Measurements from ENCODE around the gene SCML2. TPM values are rescaled to one million over a fixed set of nuclear protein-coding genes. Genes with fewer than 3 reads are reported as not detected.
"Not testable (repeated sequence)": the region's sequence is repeated elsewhere in the genome, so short reads cannot be mapped to it uniquely, and the experiment has no call there.

Gene SCML2
- total RNA-seq, 1 donor from 2014 or later, result 0.79 TPM

GRCh38 chrX:18255059-18255458 is 99.4 kb downstream of the SCML2 start:
- no peak for TF ChIP-seq CTCF (IDR thresholded peaks at IDR 0.05; ENCODE audit: insufficient read depth, low read length, severe bottlenecking)
- H3K36me3 ChIP-seq (ENCODE audit: control insufficient read depth, insufficient read depth, low read length), result no peaks in the 10 kb centered on the region
- H3K27me3 ChIP-seq (ENCODE audit: control insufficient read depth, insufficient read depth, low read length), result no peaks in the 10 kb centered on the region
- H3K4me3 ChIP-seq (ENCODE audit: low read depth, low read length), result no peak overlapping the region
- DNase-seq (ENCODE audit: low read depth) (no peak), FAIRE-seq (no peak)

- TF ChIP-seq CTCF (IDR thresholded peaks at IDR 0.05; ENCODE audit: insufficient read depth, low read length, severe bottlenecking), result no peak
- H3K36me3 ChIP-seq (ENCODE audit: control insufficient read depth, insufficient read depth, low read length), result no peaks in the 10 kb centered on the region
- H3K4me3 ChIP-seq (ENCODE audit: low read depth, low read length), result no peak overlapping the region
- FAIRE-seq (no peak), DNase-seq (ENCODE audit: low read depth) (peak; percentile 5)
- H3K27me3 ChIP-seq (ENCODE audit: control insufficient read depth, insufficient read depth, low read length), result no peaks in the 10 kb centered on the region
These were observed 101.7 kb downstream of the SCML2 start for GRCh38 chrX:18252644-18253359.

GRCh38 chrX:18229646-18230045 is 124.8 kb downstream of the SCML2 start:
- not testable (repeated sequence) for H3K27me3 ChIP-seq (ENCODE audit: control insufficient read depth, insufficient read depth, low read length); H3K36me3 ChIP-seq (ENCODE audit: control insufficient read depth, insufficient read depth, low read length); DNase-seq (ENCODE audit: low read depth); H3K4me3 ChIP-seq (ENCODE audit: low read depth, low read length)
- peak; percentile 77 for FAIRE-seq

- TF ChIP-seq CTCF (IDR thresholded peaks at IDR 0.05; ENCODE audit: insufficient read depth, low read length, severe bottlenecking), result no peak
- FAIRE-seq (peak; percentile 80), DNase-seq (ENCODE audit: low read depth) (no peak)
- H3K36me3 ChIP-seq (ENCODE audit: control insufficient read depth, insufficient read depth, low read length), result no peaks in the 10 kb centered on the region
- no peak overlapping the region for H3K4me3 ChIP-seq (ENCODE audit: low read depth, low read length)
- H3K27me3 ChIP-seq (ENCODE audit: control insufficient read depth, insufficient read depth, low read length), result no peaks in the 10 kb centered on the region
These were observed 126.4 kb downstream of the SCML2 start for GRCh38 chrX:18228069-18228468.

GRCh38 chrX:18227458-18227857 is 127.0 kb downstream of the SCML2 start:
- Histone ChIP-seq H3K36me3 (ENCODE audit: control insufficient read depth, insufficient read depth, low read length) (no peaks in the 10 kb centered on the region), H3K27me3 (ENCODE audit: control insufficient read depth, insufficient read depth, low read length) (no peaks in the 10 kb centered on the region), H3K4me3 (ENCODE audit: low read depth, low read length) (no peak overlapping the region)
- FAIRE-seq (no peak), DNase-seq (ENCODE audit: low read depth) (no peak)
- TF ChIP-seq CTCF (IDR thresholded peaks at IDR 0.05; ENCODE audit: insufficient read depth, low read length, severe bottlenecking), result no peak

GRCh38 chrX:18220786-18221185 is 133.7 kb downstream of the SCML2 start, which contains the start of gene BEND2:
Gene BEND2 (minus strand): TSS chrX:18220886. CDS start chrX:18220750, 136 bp downstream.
- DNase-seq (ENCODE audit: low read depth), result no peak
- TF ChIP-seq CTCF (IDR thresholded peaks at IDR 0.05; ENCODE audit: insufficient read depth, low read length, severe bottlenecking), result no peak
- Histone ChIP-seq H3K27me3 (ENCODE audit: control insufficient read depth, insufficient read depth, low read length) (no peaks in the 10 kb centered on the region), H3K4me3 (ENCODE audit: low read depth, low read length) (no peak within 1 kb of the TSS), H3K36me3 (ENCODE audit: control insufficient read depth, insufficient read depth, low read length) (no peaks in the 10 kb centered on the region)
- no peak for FAIRE-seq
